ENCODE results near the gene ALDOB. TPM values are rescaled to one million over a fixed set of nuclear protein-coding genes. Genes with fewer than 3 reads are reported as not detected.

The ALDOB gene
- total RNA-seq, 1 donor from 2014 or later: not detected

DNA sequence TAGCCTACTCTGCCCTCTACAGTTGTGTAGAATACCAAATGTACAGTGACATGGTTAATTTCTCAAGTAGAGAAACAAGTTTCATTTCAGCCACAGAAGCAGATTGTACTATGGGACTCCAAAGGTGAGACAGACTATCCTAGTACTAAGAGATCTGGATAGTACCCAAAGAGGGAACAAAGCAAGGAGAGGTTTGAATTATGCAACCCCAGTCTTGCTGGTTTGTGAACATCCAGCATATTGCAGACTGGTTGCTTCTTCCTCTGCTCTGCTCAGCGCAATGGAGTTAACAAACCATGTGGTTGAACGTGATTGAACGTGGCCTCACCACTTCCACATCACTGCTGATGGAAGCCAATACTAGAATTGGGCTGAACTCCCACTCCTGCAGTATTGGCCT is 43.3 kb upstream of the ALDOB start:
- Mint-ChIP-seq H3K27me3 (peaks cover under 1% of the 10 kb centered on the region), H3K27ac (no peak overlapping the region), H3K4me1 (ENCODE audit: low read depth) (peaks cover 8% of the 10 kb centered on the region), H3K4me3 (ENCODE audit: low read depth) (no peak overlapping the region), H3K9me3 (ENCODE audit: low read depth) (no peaks in the 10 kb centered on the region), H3K36me3 (ENCODE audit: insufficient read depth) (peaks cover 12% of the 10 kb centered on the region)
- DNase-seq (ENCODE audit: low spot score, unreplicated experiment): no peak
- TF ChIP-seq CTCF (IDR thresholded peaks at IDR 0.05; ENCODE audit: unreplicated experiment): no peak

- peaks cover 8% of the 10 kb centered on the region for H3K4me1 Mint-ChIP-seq (ENCODE audit: low read depth)
- no peak overlapping the region for H3K27ac Mint-ChIP-seq
- H3K4me3 Mint-ChIP-seq (ENCODE audit: low read depth): no peak overlapping the region
- no peak for TF ChIP-seq CTCF (IDR thresholded peaks at IDR 0.05; ENCODE audit: unreplicated experiment)
- no peaks in the 10 kb centered on the region for H3K9me3 Mint-ChIP-seq (ENCODE audit: low read depth)
- DNase-seq (ENCODE audit: low spot score, unreplicated experiment): no peak
- peaks cover 15% of the 10 kb centered on the region for H3K36me3 Mint-ChIP-seq (ENCODE audit: insufficient read depth)
- no peaks in the 10 kb centered on the region for H3K27me3 Mint-ChIP-seq
Observed at GRCh38 chr9:101478444-101478843, 42.9 kb upstream of the ALDOB start.

DNA sequence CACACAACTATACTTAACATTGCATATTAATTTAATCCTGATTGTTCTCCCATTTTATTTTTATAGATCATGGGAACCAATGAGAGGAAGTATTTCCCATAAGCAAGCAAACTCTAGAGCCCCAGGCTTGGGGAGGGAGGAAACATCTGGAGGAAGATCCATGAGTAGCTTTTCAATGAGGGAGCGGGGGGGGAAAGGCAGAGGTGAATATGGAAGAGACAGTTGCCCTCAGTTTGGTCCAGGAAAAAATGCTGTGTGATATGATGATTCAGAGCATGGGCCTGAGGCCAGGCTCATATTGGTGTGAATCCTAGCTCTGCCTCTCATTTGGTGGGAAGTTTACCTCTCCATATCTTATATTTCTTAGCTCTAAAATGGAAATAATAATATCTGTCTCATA is 42.2 kb upstream of the ALDOB start:
- H3K4me3 Mint-ChIP-seq (ENCODE audit: low read depth): no peak overlapping the region
- TF ChIP-seq CTCF (IDR thresholded peaks at IDR 0.05; ENCODE audit: unreplicated experiment): no peak

DNA sequence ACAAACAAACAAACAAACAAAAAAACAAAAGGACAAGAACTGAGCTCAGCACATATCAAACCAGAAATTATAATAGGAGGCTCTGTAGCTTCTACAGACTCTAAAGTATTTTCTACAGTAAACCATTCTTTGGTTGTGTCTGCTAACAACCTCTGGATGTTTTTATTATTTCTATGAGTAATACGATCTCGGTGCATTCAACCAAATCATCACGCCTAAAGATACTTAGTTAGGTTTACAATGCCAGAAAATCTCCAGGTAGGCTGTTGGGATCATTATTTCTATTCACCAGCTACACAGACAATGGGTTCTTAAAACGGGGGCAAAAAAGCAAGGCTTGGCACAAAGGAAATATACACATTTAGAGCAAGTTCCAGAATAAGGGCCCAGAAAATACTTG is 41.6 kb upstream of the ALDOB start:
- Mint-ChIP-seq H3K4me1 (ENCODE audit: low read depth) (peaks cover 8% of the 10 kb centered on the region), H3K36me3 (ENCODE audit: insufficient read depth) (peaks cover 18% of the 10 kb centered on the region), H3K9me3 (ENCODE audit: low read depth) (no peaks in the 10 kb centered on the region), H3K27ac (no peak overlapping the region), H3K27me3 (no peaks in the 10 kb centered on the region), H3K4me3 (ENCODE audit: low read depth) (no peak overlapping the region)
- no peak for DNase-seq (ENCODE audit: low spot score, unreplicated experiment)
- TF ChIP-seq CTCF (IDR thresholded peaks at IDR 0.05; ENCODE audit: unreplicated experiment): no peak

More for the DNA sequence above, 42.2 kb upstream of the ALDOB start:
- Mint-ChIP-seq H3K9me3 (ENCODE audit: low read depth) (no peaks in the 10 kb centered on the region), H3K4me1 (ENCODE audit: low read depth) (peaks cover 8% of the 10 kb centered on the region), H3K36me3 (ENCODE audit: insufficient read depth) (peaks cover 17% of the 10 kb centered on the region), H3K27me3 (no peaks in the 10 kb centered on the region), H3K27ac (no peak overlapping the region)
- DNase-seq (ENCODE audit: low spot score, unreplicated experiment): no peak

- peaks cover 18% of the 10 kb centered on the region for H3K36me3 Mint-ChIP-seq (ENCODE audit: insufficient read depth)
- no peaks in the 10 kb centered on the region for H3K9me3 Mint-ChIP-seq (ENCODE audit: low read depth)
- TF ChIP-seq CTCF (IDR thresholded peaks at IDR 0.05; ENCODE audit: unreplicated experiment): no peak
- no peak overlapping the region for H3K4me3 Mint-ChIP-seq (ENCODE audit: low read depth)
- peaks cover 8% of the 10 kb centered on the region for H3K4me1 Mint-ChIP-seq (ENCODE audit: low read depth)
- no peak for DNase-seq (ENCODE audit: low spot score, unreplicated experiment)
- H3K27me3 Mint-ChIP-seq: no peaks in the 10 kb centered on the region
- no peak overlapping the region for H3K27ac Mint-ChIP-seq
Observed at GRCh38 chr9:101476576-101477208, 41.1 kb upstream of the ALDOB start.

Data from progenitor cell of endocrine pancreas (in vitro differentiated cells).